Mesenchymal stem cell (in vitro differentiated cells and primary cell): Measurements from ENCODE around the gene UEVLD.

Source experiments
- DNase-seq: peaks from one replicate; pipeline ENCODE4 v3.0.0-alpha.2; 2013
- H2AFZ ChIP-seq: one replicate; pipeline ENCODE4 v1.6.1; 2013; ENCODE audit warnings: low read depth, mild to moderate bottlenecking, control low read depth, inconsistent platforms, low read length, moderate library complexity
- H2AK5ac ChIP-seq: 2 replicates; pipeline ENCODE4 v1.6.1; 2013; ENCODE audit warnings: low read length, moderate library complexity, mild to moderate bottlenecking, inconsistent platforms; ENCODE audit not compliant: severe bottlenecking
- H2BK120ac ChIP-seq: one replicate; pipeline ENCODE4 v1.6.1; 2013; ENCODE audit warnings: low read depth, mild to moderate bottlenecking, inconsistent platforms, low read length, moderate library complexity
- H2BK12ac ChIP-seq, 2 experiments: one replicate each; pipeline ENCODE4 v1.6.1; 2013; ENCODE audit warnings: inconsistent platforms in 2 of 2, low read length in 2 of 2, mild to moderate bottlenecking in 2 of 2, moderate library complexity in 2 of 2, control low read depth in 1 of 2
- H2BK15ac ChIP-seq: one replicate; pipeline ENCODE4 v1.6.1; 2013; ENCODE audit warnings: mild to moderate bottlenecking, low read depth, inconsistent platforms; ENCODE audit not compliant: poor library complexity, severe bottlenecking
- H2BK5ac ChIP-seq: 2 replicates; pipeline ENCODE4 v1.6.1; 2013; ENCODE audit warnings: low read depth, mild to moderate bottlenecking, low read length, control low read depth, inconsistent platforms; ENCODE audit not compliant: poor library complexity, severe bottlenecking
- H3K14ac ChIP-seq, 2 experiments: one replicate each; pipeline ENCODE4 v1.6.1; 2013; ENCODE audit warnings: inconsistent platforms in 2 of 2, low read length in 2 of 2, control low read depth in 1 of 2, mild to moderate bottlenecking in 1 of 2, moderate library complexity in 1 of 2
- H3K18ac ChIP-seq, 2 experiments: one replicate each; pipeline ENCODE4 v1.6.1; 2013; ENCODE audit warnings: inconsistent platforms in 2 of 2, low read length in 2 of 2, control low read depth in 1 of 2, low read depth in 1 of 2, mild to moderate bottlenecking in 1 of 2
- H3K23ac ChIP-seq, 2 experiments: one replicate each; pipeline ENCODE4 v1.6.1; 2013; ENCODE audit warnings: inconsistent platforms in 2 of 2, low read length in 2 of 2, mild to moderate bottlenecking in 2 of 2, moderate library complexity in 2 of 2, control low read depth in 1 of 2
- H3K27ac ChIP-seq: 2 replicates; pipeline ENCODE4 v1.5.1; 2013; ENCODE audit warnings: mild to moderate bottlenecking, moderate library complexity, low read length, control low read depth, inconsistent platforms; ENCODE audit not compliant: poor library complexity, severe bottlenecking
- H3K27me3 ChIP-seq, 2 experiments: 2 replicates each; pipeline versions ENCODE4 v1.6.1 to v1.7.0; 2013; ENCODE audit warnings: low read length in 2 of 2, mild to moderate bottlenecking in 2 of 2, moderate library complexity in 2 of 2, control low read depth in 1 of 2, inconsistent platforms in 1 of 2; ENCODE audit not compliant: control insufficient read depth in 1 of 2, insufficient read depth in 1 of 2
- H3K36me3 ChIP-seq, 2 experiments: 2 replicates each; pipeline versions ENCODE4 v1.6.1 to v1.7.0; 2013; ENCODE audit warnings: low read length in 2 of 2, control low read depth in 1 of 2, inconsistent platforms in 1 of 2, low read depth in 1 of 2, mild to moderate bottlenecking in 1 of 2; ENCODE audit not compliant: insufficient read depth in 2 of 2, control insufficient read depth in 1 of 2
- H3K4ac ChIP-seq, 2 experiments: one replicate each; pipeline ENCODE4 v1.6.1; 2013; ENCODE audit warnings: inconsistent platforms in 2 of 2, low read length in 2 of 2, mild to moderate bottlenecking in 2 of 2, moderate library complexity in 2 of 2, control low read depth in 1 of 2, low read depth in 1 of 2
- H3K4me1 ChIP-seq: 2 replicates; pipeline ENCODE4 v1.6.1; 2013; ENCODE audit warnings: low read depth, low read length, control low read depth; ENCODE audit not compliant: control insufficient read depth, insufficient read depth
- H3K4me2 ChIP-seq: 2 replicates; pipeline ENCODE4 v1.6.1; 2013; ENCODE audit warnings: low read length, mild to moderate bottlenecking, inconsistent platforms; ENCODE audit not compliant: poor library complexity, severe bottlenecking
- H3K4me3 ChIP-seq, 2 experiments: 2 replicates each; pipeline versions ENCODE4 v1.5.1 to v1.7.0; 2013; ENCODE audit warnings: low read length in 2 of 2, mild to moderate bottlenecking in 2 of 2, control low read depth in 1 of 2, low read depth in 1 of 2; ENCODE audit not compliant: insufficient read depth in 1 of 2
- H3K79me1 ChIP-seq: replicated peaks from 2 replicates; pipeline ENCODE4 v1.6.1; 2013; ENCODE audit warnings: mild to moderate bottlenecking, control low read depth, low read length, inconsistent platforms; ENCODE audit not compliant: poor library complexity, severe bottlenecking
- H3K9ac ChIP-seq: 2 replicates; pipeline ENCODE4 v1.7.0; 2013; ENCODE audit warnings: mild to moderate bottlenecking, low read length, moderate library complexity
- H3K9me3 ChIP-seq: 2 replicates; pipeline ENCODE4 v1.7.0; 2013; ENCODE audit warnings: mild to moderate bottlenecking, low read length; ENCODE audit not compliant: control insufficient read depth
- H4K8ac ChIP-seq: one replicate; pipeline ENCODE4 v1.6.1; 2013; ENCODE audit warnings: inconsistent platforms, mild to moderate bottlenecking, low read length, moderate library complexity
- H4K91ac ChIP-seq: one replicate; pipeline ENCODE4 v1.6.1; 2013; ENCODE audit warnings: mild to moderate bottlenecking, low read length, inconsistent platforms
- WGBS: methylation state at CpG from one replicate; pipeline ENCODE4 v1.1.7; 2013; ENCODE audit warnings: mixed read lengths; 5-methylcytosine and 5-hydroxymethylcytosine counted together

The UEVLD gene

DNA sequence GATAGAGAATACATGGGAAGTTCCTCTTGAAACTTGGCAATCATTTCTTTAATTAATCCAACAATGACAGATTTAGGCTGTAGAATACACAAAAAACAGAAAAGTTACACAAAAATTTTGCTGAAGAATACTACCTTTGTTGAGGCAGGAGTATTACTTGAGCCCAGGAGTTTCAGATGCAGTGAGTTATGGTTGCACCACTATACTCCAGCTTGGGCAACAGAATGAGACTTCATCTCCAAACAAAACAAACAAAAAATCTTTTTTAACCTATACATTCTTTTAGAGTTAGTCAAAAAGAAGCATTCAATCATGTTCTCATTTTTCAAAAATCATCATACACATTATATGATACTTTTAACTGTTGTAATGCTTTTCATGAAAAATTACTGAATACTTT lies 22.1 kb downstream of the UEVLD start:
- Histone ChIP-seq H2AFZ (no peak overlapping the region), H3K36me3 (peaks cover 22 to 51% of the 10 kb centered on the region in 2 experiments), H3K27me3 (no peaks in the 10 kb centered on the region), H2BK15ac (no peak overlapping the region), H3K4me2 (no peak overlapping the region), H3K4me1 (peaks cover 2% of the 10 kb centered on the region), H2BK12ac (no peak overlapping the region), H3K27ac (no peak overlapping the region), H3K23ac (no peak overlapping the region), H2BK5ac (no peak overlapping the region), H4K8ac (no peak overlapping the region), H2BK120ac (no peak overlapping the region), H3K9ac (no peak overlapping the region), H3K9me3 (no peaks in the 10 kb centered on the region), H4K91ac (no peak overlapping the region), H2AK5ac (no peak overlapping the region), H3K14ac (no peak overlapping the region), H3K4me3 (no peak overlapping the region), H3K4ac (no peak overlapping the region), H3K79me1 (peaks cover 10% of the 10 kb centered on the region), H3K18ac (no peak overlapping the region)
- no peak for DNase-seq

GRCh38 chr11:18564149-18564548 lies 24.4 kb downstream of the UEVLD start:
- H3K9me3 ChIP-seq, result no peaks in the 10 kb centered on the region
- H3K23ac ChIP-seq, result no peak overlapping the region
- H3K4me1 ChIP-seq, result peaks cover 2% of the 10 kb centered on the region
- no peak overlapping the region for H2BK15ac ChIP-seq
- no peak overlapping the region for H3K4me3 ChIP-seq
- DNase-seq, result no peak
- no peak overlapping the region for H2AK5ac ChIP-seq
- no peak overlapping the region for H3K4me2 ChIP-seq
- peaks cover 31 to 49% of the 10 kb centered on the region in 2 experiments for H3K36me3 ChIP-seq
- no peak overlapping the region for H2AFZ ChIP-seq
- no peak overlapping the region for H4K91ac ChIP-seq
- no peak overlapping the region for H3K14ac ChIP-seq
- no peak overlapping the region for H3K27ac ChIP-seq
- H4K8ac ChIP-seq, result no peak overlapping the region
- no peak overlapping the region for H3K18ac ChIP-seq
- H3K9ac ChIP-seq, result no peak overlapping the region
- H2BK5ac ChIP-seq, result no peak overlapping the region
- H3K4ac ChIP-seq, result no peak overlapping the region
- H3K27me3 ChIP-seq, result no peaks in the 10 kb centered on the region
- no peak overlapping the region for H2BK120ac ChIP-seq
- H2BK12ac ChIP-seq, result no peak overlapping the region
- H3K79me1 ChIP-seq, result peaks cover 6% of the 10 kb centered on the region

DNA sequence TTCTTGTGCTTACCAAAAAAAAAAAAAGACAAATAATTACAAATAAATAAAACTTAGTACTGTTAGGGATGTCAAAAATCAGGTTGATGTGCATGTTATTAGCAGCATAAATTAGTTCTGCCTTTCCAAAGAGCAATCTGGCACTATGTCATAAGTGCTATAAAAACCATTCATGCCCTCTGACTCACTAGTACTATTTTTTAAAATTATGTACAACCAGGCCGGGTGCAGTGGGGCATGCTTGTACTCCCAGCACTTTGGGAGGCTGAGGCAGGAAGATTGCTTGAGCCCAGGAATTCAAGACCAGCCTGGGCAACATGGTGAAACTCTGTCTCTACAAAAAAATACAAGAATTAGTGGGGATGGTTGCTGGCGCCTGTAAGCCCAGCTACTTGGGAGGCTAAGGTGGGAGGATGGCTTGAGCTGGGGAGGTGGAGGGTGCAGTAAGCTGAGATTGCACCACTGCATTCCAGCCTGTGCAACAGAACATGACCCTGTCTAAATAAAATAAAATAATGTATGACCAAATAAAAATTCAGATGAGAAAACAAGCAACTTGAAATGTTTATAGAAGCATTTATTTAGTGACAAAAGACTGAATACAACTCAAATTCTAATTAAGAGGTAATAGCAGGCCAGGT lies 25.3 kb downstream of the UEVLD start:
- Histone ChIP-seq H2BK15ac (no peak overlapping the region), H4K91ac (no peak overlapping the region), H3K18ac (no peak overlapping the region), H4K8ac (no peak overlapping the region), H3K27me3 (no peaks in the 10 kb centered on the region), H2BK120ac (no peak overlapping the region), H2BK5ac (no peak overlapping the region), H3K23ac (no peak overlapping the region), H3K14ac (no peak overlapping the region), H3K9me3 (no peaks in the 10 kb centered on the region), H3K27ac (no peak overlapping the region), H3K4ac (no peak overlapping the region), H3K4me1 (peaks cover 2% of the 10 kb centered on the region), H3K9ac (no peak overlapping the region), H2BK12ac (no peak overlapping the region), H3K36me3 (peaks cover 32 to 49% of the 10 kb centered on the region in 2 experiments), H3K4me2 (no peak overlapping the region), H2AK5ac (no peak overlapping the region), H2AFZ (no peak overlapping the region), H3K4me3 (no peak overlapping the region), H3K79me1 (peaks cover 6% of the 10 kb centered on the region)
- DNase-seq, result no peak
- 100% methylated on average over 2 of the region's 2 CpGs for WGBS

- Histone ChIP-seq H4K8ac (no peak overlapping the region), H3K4me1 (peaks cover 1% of the 10 kb centered on the region), H2BK5ac (no peak overlapping the region), H3K4me3 (no peak overlapping the region), H3K18ac (no peak overlapping the region), H2BK15ac (no peak overlapping the region), H3K14ac (no peak overlapping the region), H2BK120ac (no peak overlapping the region), H2AK5ac (no peak overlapping the region), H3K9me3 (no peaks in the 10 kb centered on the region), H3K36me3 (peaks cover 15 to 63% of the 10 kb centered on the region in 2 experiments), H4K91ac (no peak overlapping the region), H3K23ac (no peak overlapping the region), H2AFZ (no peak overlapping the region), H2BK12ac (no peak overlapping the region), H3K4me2 (no peak overlapping the region), H3K4ac (no peak overlapping the region), H3K9ac (no peak overlapping the region), H3K79me1 (peaks cover 15% of the 10 kb centered on the region), H3K27me3 (no peaks in the 10 kb centered on the region), H3K27ac (no peak overlapping the region)
- no peak for DNase-seq
- 94% methylated on average over 2 of the region's 2 CpGs for WGBS
Measured at GRCh38 chr11:18548001-18548400, 40.5 kb downstream of the UEVLD start.
